OCI-M2 (cell line): ENCODE results near the gene TROAP.
"Not testable (repeated sequence)": the region's sequence is repeated elsewhere in the genome, so short reads cannot be mapped to it uniquely, and the experiment has no call there.

ENCODE experiments used
- DNase-seq: peaks from one replicate; lab custom pipeline; 2025; ENCODE audit not compliant: unreplicated experiment; lab: John Stamatoyannopoulos, UW

TROAP gene

DNA sequence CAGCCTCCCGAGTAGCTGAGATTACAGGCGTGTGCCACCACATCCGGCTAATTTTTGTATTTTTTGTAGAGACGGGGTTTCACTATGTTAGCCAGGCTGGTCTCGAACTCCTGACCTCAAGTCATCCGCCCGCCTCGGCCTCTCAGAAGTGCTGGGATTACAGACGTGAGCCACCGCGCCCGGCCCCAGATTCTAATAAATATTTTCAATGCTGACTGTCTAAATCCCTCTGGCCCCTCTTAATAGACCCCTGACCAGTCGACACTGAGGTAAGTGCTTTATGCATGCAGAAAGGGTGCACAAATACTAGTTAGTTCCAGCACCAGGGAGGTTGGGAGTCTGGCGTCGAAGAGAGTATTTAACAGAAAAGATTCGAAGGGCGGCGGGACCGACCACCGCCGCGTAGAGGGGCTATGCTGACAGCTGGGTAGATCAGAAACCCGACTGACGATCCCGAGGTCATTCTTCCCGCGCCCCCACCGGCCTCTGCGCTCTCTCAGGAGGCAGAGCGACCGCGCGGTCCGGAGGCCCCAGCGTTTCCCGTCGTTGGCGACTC lies 43.1 kb downstream of the TROAP start:
- no peak for DNase-seq

- peak; percentile 50 for DNase-seq
Observed at GRCh38 chr12:49366652-49367380, 43.8 kb downstream of the TROAP start.

GRCh38 chr12:49367381-49368239 lies 44.6 kb downstream of the TROAP start, which contains the start of gene SPATS2:
Gene SPATS2 (plus strand): TSS chr12:49367462. CDS start chr12:49461013, 93,551 bp downstream.
- DNase-seq: no peak

DNA sequence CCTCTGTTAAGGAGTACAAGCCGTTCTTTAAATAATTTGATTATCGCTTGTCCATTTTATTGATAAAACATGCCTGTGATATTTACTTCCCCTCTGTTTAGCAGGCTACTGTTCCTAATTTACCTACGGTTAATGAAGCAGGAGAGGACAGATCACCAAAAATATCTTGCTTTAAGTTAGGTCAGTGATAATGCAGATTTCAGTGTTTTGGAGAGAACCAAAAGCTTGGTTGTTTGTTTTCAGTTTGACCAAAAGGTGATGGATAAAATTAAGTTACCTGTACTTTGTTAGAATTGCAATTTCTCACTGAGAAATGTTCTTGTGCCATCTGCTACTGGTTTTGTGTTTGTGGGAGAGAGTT lies 45.2 kb downstream of the TROAP start:
- no peak for DNase-seq

DNA sequence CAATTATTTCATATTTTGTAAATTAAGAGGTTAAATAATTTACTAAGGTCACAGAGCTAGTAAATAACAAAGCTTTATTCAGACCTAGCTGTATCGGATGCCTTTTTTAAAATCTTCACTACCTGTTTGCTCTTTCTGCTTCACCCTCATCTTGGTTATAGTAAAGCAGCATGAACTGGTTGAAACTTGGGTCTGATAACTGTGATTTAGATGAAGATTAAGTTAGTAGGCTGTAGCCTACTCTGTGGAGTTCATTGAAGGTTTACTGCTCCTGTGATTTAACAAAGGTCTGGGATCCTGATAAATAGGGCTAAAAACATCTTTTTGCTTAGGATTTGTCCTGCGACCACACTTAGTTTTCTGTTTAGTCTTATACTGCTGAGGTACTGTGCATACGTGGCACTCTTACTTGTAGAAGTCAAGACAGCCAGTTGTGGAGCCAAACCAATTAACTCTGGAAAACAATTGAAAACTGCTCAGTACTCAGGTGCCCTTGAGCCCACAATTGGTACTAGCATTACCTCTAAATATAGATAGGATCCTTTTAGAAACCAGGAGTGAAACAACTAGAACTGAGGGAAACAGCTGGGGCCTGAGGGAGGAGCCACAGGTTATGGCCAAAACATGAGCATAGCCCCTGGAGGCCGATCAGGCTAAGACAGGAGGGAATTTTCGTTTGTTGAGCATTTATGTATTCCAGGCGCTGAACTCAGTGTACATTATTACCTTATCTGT lies 46.5 kb downstream of the TROAP start:
- DNase-seq: no peak

GRCh38 chr12:49370539-49370938 lies 47.5 kb downstream of the TROAP start:
- no peak for DNase-seq

DNA sequence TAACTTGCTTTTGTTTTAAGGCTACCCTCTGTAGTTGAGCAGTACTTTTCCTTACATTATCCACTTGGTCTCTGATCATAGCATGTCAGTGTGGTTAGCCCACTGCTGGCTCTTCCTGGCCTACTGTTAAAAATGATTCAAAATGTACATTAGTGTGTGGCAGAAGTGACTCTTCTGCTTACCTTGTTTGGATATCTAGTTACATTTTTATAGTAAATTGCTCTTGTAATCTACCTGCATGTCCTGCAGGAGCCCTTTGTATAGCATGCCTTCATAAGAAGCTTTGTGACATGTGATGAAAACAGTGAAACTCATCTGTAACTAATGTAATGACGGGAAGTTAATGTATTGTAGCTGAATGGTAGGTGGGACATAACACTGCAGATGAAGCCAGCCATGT lies 52.4 kb downstream of the TROAP start:
- DNase-seq: no peak

DNA sequence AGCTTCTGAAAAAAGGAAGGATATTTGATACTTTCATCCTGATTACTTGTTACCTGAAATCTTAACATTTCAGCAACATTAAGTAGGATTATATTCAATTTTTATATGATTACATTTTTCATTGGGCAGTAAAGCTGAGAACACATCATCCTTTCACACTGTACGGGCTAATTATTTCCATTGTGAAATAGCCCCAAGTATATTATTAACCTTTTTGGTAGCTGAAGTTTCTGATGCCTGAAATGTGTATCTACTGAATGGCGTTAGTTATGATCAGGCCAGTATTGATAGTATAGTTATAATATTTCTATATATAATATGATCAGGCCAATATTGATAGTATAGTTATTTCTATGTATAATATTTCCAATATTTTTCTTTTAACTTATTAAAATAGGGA lies 54.3 kb downstream of the TROAP start:
- no peak for DNase-seq

GRCh38 chr12:49380184-49380583 lies 57.1 kb downstream of the TROAP start:
- DNase-seq: not testable (repeated sequence)
